ENCODE measurements around the gene CD63. TPM values are rescaled to one million over a fixed set of nuclear protein-coding genes. Genes with fewer than 3 reads are reported as not detected.

The CD63 gene
- total RNA-seq, 1 donor from 2014 or later = 1,633 TPM

GRCh38 chr12:55721601-55722213, 7.1 kb downstream of the CD63 start:
- DNase-seq (ENCODE audit: low read depth in 2 of 2) = no peak

- peak; percentile 59 to 93 for DNase-seq (ENCODE audit: low read depth in 2 of 2)
These were observed 7.8 kb downstream of the CD63 start for GRCh38 chr12:55720894-55721444.

- DNase-seq (ENCODE audit: low read depth in 2 of 2) = no peak
These were observed 8.7 kb downstream of the CD63 start, which contains the start of gene RDH5 for GRCh38 chr12:55720071-55720564. Gene RDH5, plus strand, starts transcription at chr12:55720393. Its CDS starts 792 bp downstream, at chr12:55721185.

GRCh38 chr12:55719371-55719770, 9.4 kb downstream of the CD63 start:
- no peak for DNase-seq (ENCODE audit: low read depth in 2 of 2)

GRCh38 chr12:55718624-55719275, 10.1 kb downstream of the CD63 start:
- DNase-seq (ENCODE audit: low read depth in 2 of 2) = no peak

- DNase-seq (ENCODE audit: low read depth in 2 of 2) = no peak
These were observed 10.8 kb downstream of the CD63 start for GRCh38 chr12:55718015-55718414.

- peak in 1 of 2 donors; percentile 51 for DNase-seq (ENCODE audit: low read depth in 2 of 2)
These were observed 11.5 kb downstream of the CD63 start for GRCh38 chr12:55717011-55718007.

- no peak for DNase-seq (ENCODE audit: low read depth in 2 of 2)
These were observed 12.2 kb downstream of the CD63 start for GRCh38 chr12:55716582-55716957.

GRCh38 chr12:55715833-55716581, 12.8 kb downstream of the CD63 start, which contains the start of gene BLOC1S1:
Gene BLOC1S1, plus strand, starts transcription at chr12:55716046. Its CDS starts 6 bp downstream, at chr12:55716052.
- peak; percentile 93 to 94 for DNase-seq (ENCODE audit: low read depth in 2 of 2)

- DNase-seq (ENCODE audit: low read depth in 2 of 2) = no peak
These were observed 13.5 kb downstream of the CD63 start for GRCh38 chr12:55715169-55715764.

- peak in 1 of 2 donors; percentile 23 for DNase-seq (ENCODE audit: low read depth in 2 of 2)
These were observed 15.1 kb downstream of the CD63 start for GRCh38 chr12:55713721-55714120.

- DNase-seq (ENCODE audit: low read depth in 2 of 2) = no peak
These were observed 16.0 kb downstream of the CD63 start for GRCh38 chr12:55712700-55713415.

GRCh38 chr12:55711786-55712553, 16.8 kb downstream of the CD63 start:
- DNase-seq (ENCODE audit: low read depth in 2 of 2) = no peak

- no peak for DNase-seq (ENCODE audit: low read depth in 2 of 2)
These were observed 20.0 kb downstream of the CD63 start for GRCh38 chr12:55708695-55709233.

GRCh38 chr12:55707841-55708694, 20.7 kb downstream of the CD63 start, which contains the start of gene ITGA7:
Gene ITGA7, minus strand, starts transcription at chr12:55707904. Its CDS starts 222 bp downstream, at chr12:55707682.
- DNase-seq (ENCODE audit: low read depth in 2 of 2) = no peak

- DNase-seq (ENCODE audit: low read depth in 2 of 2) = no peak
These were observed 21.6 kb downstream of the CD63 start for GRCh38 chr12:55707219-55707671.

GRCh38 chr12:55706568-55707218, 22.1 kb downstream of the CD63 start:
- DNase-seq (ENCODE audit: low read depth in 2 of 2) = no peak
